HG02885 (cell line): ENCODE results near the gene ZGLP1.

Experiments
- ATAC-seq: cut with Tn5 transposase; IDR thresholded peaks from one replicate; pipeline ENCODE4 v1.9.1; 2021; ENCODE audit warnings: mild to moderate bottlenecking; ENCODE audit not compliant: unreplicated experiment, poor library complexity

The ZGLP1 gene

GRCh38 chr19:10328558-10329429 lies 19.2 kb upstream of the ZGLP1 start:
- ATAC-seq: no peak

GRCh38 chr19:10327793-10328192 lies 18.2 kb upstream of the ZGLP1 start:
- ATAC-seq: no peak

- ATAC-seq: no peak
Measured at GRCh38 chr19:10325732-10326131, 16.1 kb upstream of the ZGLP1 start.

GRCh38 chr19:10321874-10322835 lies 12.5 kb upstream of the ZGLP1 start:
- ATAC-seq: no peak

GRCh38 chr19:10321417-10321797 lies 11.8 kb upstream of the ZGLP1 start:
- no peak for ATAC-seq

GRCh38 chr19:10320602-10321416 lies 11.2 kb upstream of the ZGLP1 start:
- no peak for ATAC-seq

GRCh38 chr19:10318807-10319682 lies 9.4 kb upstream of the ZGLP1 start:
- no peak for ATAC-seq

GRCh38 chr19:10317857-10318462 lies 8.3 kb upstream of the ZGLP1 start:
- ATAC-seq: no peak

- no peak for ATAC-seq
Measured at GRCh38 chr19:10317045-10317856, 7.6 kb upstream of the ZGLP1 start.

- no peak for ATAC-seq
Measured at GRCh38 chr19:10316229-10317044, 6.8 kb upstream of the ZGLP1 start.

- ATAC-seq: peak; percentile 68
Measured at GRCh38 chr19:10315335-10316214, 6.0 kb upstream of the ZGLP1 start, which contains the start of gene FDX2. FDX2 (minus strand) TSS chr19:10316015; CDS start chr19:10315996, 19 bp downstream.

GRCh38 chr19:10306327-10306726 lies 3.3 kb downstream of the ZGLP1 start:
- no peak for ATAC-seq

- no peak for ATAC-seq
Measured at GRCh38 chr19:10305139-10305806, 4.3 kb downstream of the ZGLP1 start.

- no peak for ATAC-seq
Measured at GRCh38 chr19:10299545-10300458, 9.8 kb downstream of the ZGLP1 start.
